NCI-H1417 treated with DMSO at 0.1 percent for 48 hours (cell line): Measurements from ENCODE around the gene BCKDHA.
"Not testable (repeated sequence)": the region's sequence is repeated elsewhere in the genome, so short reads cannot be mapped to it uniquely, and the experiment has no call there.

ENCODE experiments used
- DNase-seq: peaks from one replicate; lab custom pipeline; 2025; lab: John Stamatoyannopoulos, UW

BCKDHA gene

DNA sequence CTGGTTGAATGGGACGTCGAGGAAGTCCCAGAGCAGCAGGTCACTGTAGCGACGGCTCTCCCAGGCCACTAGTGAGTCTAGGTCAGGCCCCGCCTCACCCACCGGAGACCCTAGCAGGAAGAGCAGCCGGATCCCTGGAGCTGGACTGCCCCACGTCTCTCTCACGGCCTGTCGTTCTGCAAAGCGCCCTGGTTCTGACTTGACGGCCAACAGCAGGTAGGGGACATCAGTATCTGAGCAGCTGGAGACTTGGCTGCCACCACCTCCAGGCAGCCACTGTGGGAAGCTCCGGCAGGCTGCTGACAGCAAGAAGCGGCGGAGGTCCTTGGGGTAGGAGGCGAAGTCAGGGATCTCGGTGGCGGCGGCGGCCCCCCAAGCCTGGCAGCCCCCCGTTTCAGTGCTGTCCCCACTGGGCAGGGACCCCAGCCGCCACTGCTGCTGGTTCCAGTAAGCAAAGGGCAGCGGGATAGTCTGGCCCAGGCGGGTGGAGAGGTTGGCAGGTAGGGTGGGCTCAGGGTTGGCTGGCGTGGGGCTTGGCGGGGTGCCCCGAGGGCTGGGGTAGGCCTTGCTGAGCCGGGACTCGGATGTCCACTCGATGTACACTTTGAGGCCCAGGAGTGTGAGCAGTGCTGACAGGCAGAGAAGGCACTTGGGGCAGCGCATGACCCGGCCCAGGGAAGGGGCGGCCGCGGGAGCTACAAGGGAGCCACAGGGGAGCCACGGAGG is 28.7 kb downstream of the BCKDHA start:
- DNase-seq, result no peak

GRCh38 chr19:41426952-41427646 is 29.5 kb downstream of the BCKDHA start, which contains the start of gene B3GNT8:
B3GNT8 (minus strand) TSS chr19:41427374; CDS start chr19:41426778, 596 bp downstream.
- DNase-seq, result no peak

- DNase-seq, result no peak
Measured at GRCh38 chr19:41427647-41428480, 30.2 kb downstream of the BCKDHA start.

DNA sequence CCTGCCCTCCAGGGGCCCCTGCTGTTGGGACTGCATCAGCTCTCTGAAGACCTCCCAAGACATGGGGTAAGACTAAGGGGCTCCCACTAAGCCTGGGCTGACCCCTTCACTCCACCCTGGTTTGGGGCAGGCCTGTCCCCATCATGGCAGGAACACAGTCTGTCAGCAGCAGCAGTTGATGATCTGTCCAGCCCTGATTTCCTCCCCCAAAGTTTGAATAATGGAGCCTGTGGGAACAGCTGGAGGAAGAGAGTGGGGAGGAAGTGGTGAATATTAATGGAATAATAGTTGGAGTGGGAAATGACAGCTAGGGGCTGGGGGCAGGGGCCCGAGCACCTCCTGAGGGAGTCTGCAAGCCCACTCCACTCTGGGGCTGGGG is 30.9 kb downstream of the BCKDHA start:
- DNase-seq, result no peak

- no peak for DNase-seq
Measured at GRCh38 chr19:41430922-41431321, 33.3 kb downstream of the BCKDHA start.

- no peak for DNase-seq
Measured at GRCh38 chr19:41431426-41432386, 34.1 kb downstream of the BCKDHA start.

DNA sequence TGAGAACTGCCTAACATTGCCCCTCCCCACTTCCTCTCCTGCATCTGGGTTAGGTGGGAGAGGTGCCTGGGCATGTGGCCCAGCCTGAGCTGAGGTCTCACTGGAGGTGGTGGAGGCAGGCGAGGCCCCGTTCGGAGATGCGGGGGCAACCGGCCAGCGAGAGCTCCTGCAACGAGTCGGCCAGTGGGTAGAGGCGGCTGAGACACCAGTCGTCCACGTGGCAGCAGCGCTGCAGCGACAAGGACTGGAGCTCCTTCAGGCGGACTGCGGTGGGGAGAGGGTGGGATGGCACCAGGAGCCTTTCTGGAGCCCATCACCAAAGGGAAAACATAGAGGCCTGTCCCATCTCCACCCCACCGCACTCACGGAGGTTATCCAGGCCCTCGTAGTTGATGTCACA is 35.6 kb downstream of the BCKDHA start:
- no peak for DNase-seq

DNA sequence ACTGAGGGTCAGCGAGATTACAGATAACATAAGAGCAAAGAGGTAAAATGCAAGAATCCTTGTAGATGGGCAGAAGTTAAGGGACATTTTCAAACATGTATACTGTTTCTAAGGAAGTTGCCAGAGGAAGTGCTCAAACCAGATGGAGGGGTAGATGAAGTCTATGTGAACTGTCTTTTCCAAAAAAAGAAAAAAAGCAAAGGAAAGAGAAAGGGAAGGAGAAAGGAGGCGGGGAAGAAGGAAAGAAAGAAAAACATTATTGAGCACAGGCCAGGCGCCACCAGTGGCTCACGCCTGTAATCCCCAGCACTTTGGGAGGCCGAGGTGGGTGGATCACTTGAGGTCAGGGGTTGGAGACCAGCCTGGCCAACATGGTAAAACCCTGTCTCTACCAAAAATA is 36.8 kb downstream of the BCKDHA start:
- DNase-seq, result no peak

- DNase-seq, result not testable (repeated sequence)
Measured at GRCh38 chr19:41435376-41435775, 37.8 kb downstream of the BCKDHA start.

DNA sequence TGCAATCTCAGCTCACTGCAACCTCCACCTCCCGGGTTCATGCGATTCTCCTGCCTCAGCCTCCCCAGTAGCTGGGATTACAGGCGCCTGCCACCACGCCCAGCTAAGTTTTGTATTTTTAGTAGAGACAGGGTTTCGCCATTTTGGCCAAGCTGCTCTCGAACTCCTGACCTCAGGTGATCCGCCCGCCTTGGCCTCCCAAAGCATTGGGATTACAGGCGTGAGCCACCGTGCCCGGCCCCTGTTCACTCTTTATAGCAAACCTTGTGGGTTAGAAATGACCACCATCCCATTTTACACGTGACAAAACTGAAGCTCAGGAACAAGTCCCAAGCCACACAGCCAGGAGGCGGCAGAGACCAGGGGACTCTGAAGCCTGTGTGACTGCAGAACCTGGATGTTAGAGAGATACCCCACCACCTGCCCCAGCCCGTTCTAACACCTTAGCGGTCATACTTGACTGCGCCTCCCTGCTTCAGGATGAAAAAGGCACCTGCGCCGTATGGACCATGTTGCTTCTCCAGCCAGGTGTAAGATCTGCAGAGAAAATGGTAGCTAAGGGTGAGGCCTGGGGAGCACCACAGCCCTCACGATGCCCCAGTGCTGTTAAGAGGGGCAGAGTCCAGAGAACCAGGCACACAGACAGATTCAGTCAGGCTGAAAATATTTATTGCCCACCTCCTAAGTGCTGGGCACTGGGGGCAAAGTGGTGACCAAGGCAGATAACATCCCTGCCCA is 38.5 kb downstream of the BCKDHA start:
- DNase-seq, result no peak

DNA sequence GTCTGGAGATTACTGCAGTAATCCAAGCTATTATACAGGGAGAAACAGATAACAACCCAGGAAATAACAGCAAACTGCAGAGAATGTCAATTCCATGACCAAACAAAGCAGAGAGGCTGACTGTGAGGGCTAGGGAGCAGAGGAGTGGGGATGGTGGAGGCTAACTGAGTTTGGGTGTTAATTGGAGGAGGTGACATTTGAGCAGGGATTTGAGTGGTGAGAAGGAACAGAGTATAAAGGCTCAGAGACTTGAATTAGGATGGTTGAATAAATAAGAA is 39.0 kb downstream of the BCKDHA start:
- no peak for DNase-seq

DNA sequence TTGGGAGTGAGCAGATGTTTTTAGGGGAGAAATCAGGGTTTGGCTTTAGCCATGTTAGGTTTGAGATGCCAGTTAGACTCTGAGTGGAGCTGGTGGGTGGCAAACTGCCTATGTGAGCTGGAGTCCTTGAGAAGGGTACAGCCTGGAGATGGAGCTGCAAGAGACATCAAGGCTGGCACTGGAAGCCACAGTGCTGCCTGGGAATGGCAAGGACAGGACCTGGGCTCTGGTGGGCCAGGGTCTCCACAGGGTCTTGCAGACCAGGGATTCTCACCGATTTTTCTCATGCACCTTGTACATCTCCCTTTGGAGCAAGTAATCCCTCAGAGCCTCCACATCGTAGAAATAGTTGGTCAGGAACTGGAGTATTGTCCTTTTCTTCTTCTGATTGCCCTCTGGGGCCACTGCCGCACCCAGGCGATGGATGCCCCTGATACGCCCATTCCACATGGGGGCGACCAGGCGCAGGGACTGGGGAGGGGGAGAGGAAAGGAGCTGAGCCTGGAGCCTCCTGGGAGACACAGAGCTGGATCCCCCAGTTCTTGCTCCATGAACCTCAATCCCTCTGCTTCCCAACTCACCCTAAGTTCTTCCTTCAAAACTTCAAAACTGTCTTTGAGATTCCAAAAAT is 40.4 kb downstream of the BCKDHA start:
- no peak for DNase-seq

DNA sequence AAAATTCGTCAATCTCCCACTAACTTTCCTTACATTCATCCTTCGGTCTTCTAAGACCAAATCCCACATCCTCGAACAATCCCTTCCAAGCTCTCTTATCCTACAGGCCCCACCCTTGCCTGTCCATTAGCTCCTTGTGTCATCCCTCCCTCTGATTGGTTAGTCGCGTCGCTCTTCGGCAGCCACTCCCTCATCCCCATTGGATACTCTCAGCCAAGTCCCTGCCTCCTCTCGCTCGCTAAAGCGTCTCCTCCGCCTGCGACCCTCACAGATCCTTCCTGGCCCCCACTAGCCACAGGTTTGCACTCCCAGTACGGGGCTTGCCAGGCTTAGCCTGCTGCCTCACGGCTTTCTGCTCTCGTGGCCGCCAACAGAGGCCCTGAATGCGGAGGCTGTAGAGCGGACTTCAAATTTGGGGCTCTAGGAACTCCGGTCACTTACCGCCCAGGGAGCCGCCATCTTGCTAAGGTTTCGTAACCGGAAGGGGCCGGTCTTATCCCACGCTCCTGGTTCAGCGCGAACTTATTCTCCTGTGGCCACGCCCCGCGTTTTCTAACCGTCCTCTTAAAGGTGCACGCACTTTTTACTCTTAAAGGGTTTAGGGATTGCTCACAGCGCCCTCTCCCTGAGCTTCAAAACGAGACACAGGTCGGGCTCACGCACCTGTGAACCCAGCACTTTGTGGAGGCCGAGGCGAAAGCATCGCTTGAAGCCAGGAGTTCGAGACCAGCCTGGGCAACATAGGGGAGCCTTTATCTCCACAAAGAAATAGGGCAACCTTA is 42.0 kb downstream of the BCKDHA start, which contains the start of gene DMAC2:
DMAC2 (minus strand) TSS at position 472 of the 782 bp plus-strand sequence; CDS start at position 459, 13 bp downstream.
- DNase-seq, result peak; percentile 94

GRCh38 chr19:41441321-41441945 is 43.8 kb downstream of the BCKDHA start:
- DNase-seq, result no peak

DNA sequence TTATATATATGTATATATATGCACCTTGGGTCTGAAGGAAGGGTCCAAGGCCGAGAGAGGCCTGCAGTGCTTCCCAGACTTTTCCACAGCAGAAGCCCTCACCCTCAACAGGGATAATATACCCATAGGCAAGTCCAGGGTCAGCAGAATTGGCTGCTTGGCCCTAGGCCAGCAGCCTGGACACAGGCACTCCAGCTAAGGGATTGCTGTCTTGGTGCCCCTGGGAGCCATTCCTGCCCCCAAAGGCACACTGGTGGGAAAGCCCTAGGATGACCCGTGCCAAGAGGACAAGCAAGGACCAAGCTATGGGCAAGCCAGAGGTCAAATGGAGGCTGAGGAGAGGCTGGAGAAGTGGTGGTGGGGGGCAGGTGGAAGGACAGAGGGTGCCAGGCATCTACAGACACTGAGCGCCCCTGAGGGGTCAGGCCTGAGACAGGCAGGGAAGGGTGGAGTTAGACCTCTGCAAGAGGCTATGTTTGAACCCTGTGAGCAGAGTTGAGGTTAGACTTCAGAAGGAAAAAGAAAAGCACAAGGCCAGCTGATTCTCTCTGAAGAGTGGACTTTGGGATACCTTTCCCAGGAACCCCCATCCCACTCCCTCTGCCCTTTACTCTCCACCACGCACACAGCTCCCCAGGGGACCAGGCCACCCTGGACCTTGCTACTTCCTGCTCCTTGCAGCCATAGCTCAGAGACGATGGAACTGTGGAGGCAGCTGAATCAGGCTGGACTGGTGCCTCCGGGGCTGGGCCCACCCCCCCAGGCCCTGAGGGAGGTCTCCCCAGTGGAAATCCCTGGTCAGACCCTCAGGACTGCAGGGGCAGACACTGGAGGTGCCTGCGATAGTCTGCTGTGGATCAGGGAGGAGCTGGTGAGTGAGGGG is 45.1 kb downstream of the BCKDHA start, which contains the start of gene ERICH4:
ERICH4 (plus strand) TSS at position 684 of the 883 bp plus-strand sequence; CDS start at position 698, 14 bp downstream.
- DNase-seq, result no peak

DNA sequence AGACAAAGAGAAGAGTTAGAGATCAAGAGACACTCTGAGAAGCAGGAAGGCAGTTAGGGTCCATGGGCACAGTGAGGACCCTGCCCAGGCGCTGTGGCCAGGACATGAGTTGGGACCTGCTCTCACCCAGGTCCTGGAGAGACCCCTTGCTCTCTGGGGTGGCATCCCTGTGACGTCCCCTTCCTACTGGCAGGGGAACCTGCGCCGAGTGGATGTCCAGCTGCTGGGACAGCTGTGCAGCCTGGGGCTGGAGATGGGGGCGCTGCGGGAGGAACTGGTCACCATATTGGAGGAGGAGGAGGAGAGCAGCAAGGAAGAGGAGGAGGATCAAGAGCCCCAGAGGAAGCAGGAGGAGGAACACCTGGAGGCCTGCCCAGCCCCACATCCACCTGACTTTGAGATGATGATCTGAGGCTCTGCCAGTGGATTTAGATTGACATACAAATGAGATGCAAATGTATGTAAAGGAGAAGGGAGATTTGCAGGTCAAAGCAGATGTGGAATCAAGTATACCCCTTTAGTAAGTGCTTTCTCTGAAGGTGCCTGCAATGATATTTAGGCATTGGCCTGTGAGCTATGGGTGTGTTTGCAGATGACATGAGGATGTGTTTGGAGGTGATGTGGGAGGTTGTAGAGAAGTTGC is 46.3 kb downstream of the BCKDHA start:
- no peak for DNase-seq

- DNase-seq, result no peak
Measured at GRCh38 chr19:41445575-41445974, 48.0 kb downstream of the BCKDHA start.
